BJ (cell line): ENCODE data around the gene GARIN5B. TPM values are rescaled to one million over a fixed set of nuclear protein-coding genes. Genes with fewer than 3 reads are reported as not detected.
A peak's percentile ranks its signal among the peaks of the same experiment; 100 is the strongest.

Source experiments
- CTCF ChIA-PET: fragments of 350-600 bp; formaldehyde crosslinking; extraction: SDS; loops from one replicate; lab custom pipeline; 2021; ENCODE audit warnings: antibody characterized with exemption, inconsistent platforms; lab: Yijun Ruan, JAX
- POLR2A ChIA-PET: fragments of 300-600 bp; sonication (Branson Sonifier 250); formaldehyde crosslinking; extraction: SDS; loops from one replicate; lab custom pipeline; 2021; ENCODE audit warnings: antibody characterized with exemption; lab: Charles Lee
- DNase-seq: peaks from one replicate; pipeline ENCODE4 v3.0.0-alpha.2; 2011; ENCODE audit warnings: low read depth
- H3K27me3 ChIP-seq: 2 replicates; pipeline ENCODE4 v1.6.0; 2011; ENCODE audit warnings: low read length; ENCODE audit not compliant: control insufficient read depth, insufficient read depth
- H3K36me3 ChIP-seq: 2 replicates; pipeline ENCODE4 v1.5.1; 2011; ENCODE audit warnings: low read length; ENCODE audit not compliant: control insufficient read depth, insufficient read depth
- H3K4me3 ChIP-seq: 2 replicates; pipeline ENCODE4 v1.5.1; 2011; ENCODE audit warnings: low read depth, mild to moderate bottlenecking, control low read depth, low read length
- CTCF ChIP-seq: IDR thresholded peaks from 2 replicates; pipeline ENCODE4 v1.5.1; 2011; ENCODE audit warnings: low read depth, mild to moderate bottlenecking, control low read depth, inconsistent platforms, low read length, moderate library complexity; ENCODE audit not compliant: insufficient read depth
- polyA plus RNA-seq: library from polyadenylated mRNA; depleted of rRNA; stranded (reverse); fragments of >200 nt; gene quantifications from 2 replicates; pipeline ENCODE4 v1.2.3, GENCODE V29; 2011

The GARIN5B gene
- polyA plus RNA-seq, 1 experiment: 0.02 TPM

GRCh38 chr19:55372316-55373081 is 9.4 kb upstream of the GARIN5B start:
- Histone ChIP-seq H3K36me3 (no peaks in the 10 kb centered on the region; the same call in 1 of the 2 replicates), H3K27me3 (no peaks in the 10 kb centered on the region), H3K4me3 (no peak overlapping the region)
- CTCF ChIA-PET: interaction anchor here (0.8 to 1.2 kb wide), 3 partner anchors 10 to 33 kb away, joined by 3 read pairs; partner anchors contain the start of gene KMT5C
- TF ChIP-seq CTCF: no peak
- DNase-seq: no peak
- POLR2A ChIA-PET: interaction anchor here (0.6 kb wide), 1 partner anchor 40 kb away, joined by 4 read pairs; no protein-coding TSS in a partner anchor

GRCh38 chr19:55370305-55370988 is 7.4 kb upstream of the GARIN5B start, which contains the start of gene IL11:
TSS of gene IL11 (minus strand) at chr19:55370463. CDS start at chr19:55370310, 153 bp downstream.
- no peak for TF ChIP-seq CTCF
- POLR2A ChIA-PET: interaction anchor here (1.8 kb wide), 1 partner anchor 31 kb away, joined by 6 read pairs; the partner anchor contains the start of gene KMT5C

GRCh38 chr19:55369653-55370304 is 6.7 kb upstream of the GARIN5B start:
- no peak for DNase-seq
- H3K27me3 ChIP-seq: no peaks in the 10 kb centered on the region
- no peak for TF ChIP-seq CTCF
- H3K4me3 ChIP-seq: peak overlapping the region; percentile 73
- POLR2A ChIA-PET: interaction anchor here (0.6 to 1.8 kb wide), 2 partner anchors 31 to 35 kb away, joined by 4 to 6 read pairs; partner anchors contain the start of gene KMT5C
- CTCF ChIA-PET: interaction anchor here (2.5 kb wide), 1 partner anchor 68 kb away, joined by 15 read pairs; no protein-coding TSS in a partner anchor
- H3K36me3 ChIP-seq: no peaks in the 10 kb centered on the region; the same call in 1 of the 2 replicates

More at GRCh38 chr19:55370305-55370988, 7.4 kb upstream of the GARIN5B start, which contains the start of gene IL11:
- DNase-seq: no peak
- CTCF ChIA-PET: interaction anchor here (1.0 to 2.5 kb wide), 2 partner anchors 14 to 69 kb away, joined by 4 to 15 read pairs; partner anchors contain the start of gene TMEM238
- no peaks in the 10 kb centered on the region for H3K27me3 ChIP-seq
- peak within 1 kb of the TSS; percentile 73 for H3K4me3 ChIP-seq
- H3K36me3 ChIP-seq: no peaks in the 10 kb centered on the region; the same call in 1 of the 2 replicates

GRCh38 chr19:55368701-55369563 is 5.9 kb upstream of the GARIN5B start:
- CTCF ChIA-PET: interaction anchor here (0.6 to 2.5 kb wide), 4 partner anchors 14 to 237 kb away, joined by 3 to 15 read pairs (median 4); partner anchors contain the start of gene COX6B2
- H3K36me3 ChIP-seq: no peaks in the 10 kb centered on the region; the same call in 1 of the 2 replicates

More at GRCh38 chr19:55368701-55369563, 5.9 kb upstream of the GARIN5B start:
- no peaks in the 10 kb centered on the region for H3K27me3 ChIP-seq
- H3K4me3 ChIP-seq: peak overlapping the region; percentile 73
- TF ChIP-seq CTCF: no peak
- DNase-seq: no peak
- POLR2A ChIA-PET: interaction anchor here (0.6 to 1.8 kb wide), 2 partner anchors 30 to 36 kb away, joined by 4 to 6 read pairs; partner anchors contain the start of gene KMT5C
